ENCODE data around the gene ABCB1.

- TF ChIP-seq CTCF (IDR thresholded peaks at IDR 0.05; ENCODE audit: low read length) (no peak), EZH2 (IDR thresholded peaks at IDR 0.05; ENCODE audit: borderline replicate concordance, low read length) (no peak)
These were observed 118.6 kb downstream of the ABCB1 start for GRCh38 chr7:87482115-87482514.
